Adrenal gland (tissue), 5 donors: ENCODE measurements around the gene NPFFR1.

Experiments
- CTCF ChIP-seq, 6 experiments: fragments of 450-650 bp in 4 of 6; fragments of 200-600 bp in 2 of 6; sonication (generic) in 1 of 6; IDR thresholded peaks; 1 replicate in 5 of 6; 2 replicates in 1 of 6; pipeline versions ENCODE4 v1.5.1 to v1.8.0; 2016 to 2021; ENCODE audit warnings: antibody characterized with exemption in 6 of 6, mild to moderate bottlenecking in 2 of 6, moderate library complexity in 1 of 6
- POLR2A ChIP-seq, 2 donors: fragments of 450-650 bp; IDR thresholded peaks; one replicate each; pipeline ENCODE4 v1.6.1; 2017; ENCODE audit warnings: antibody characterized with exemption in 2 of 2, mild to moderate bottlenecking in 2 of 2, moderate library complexity in 1 of 2
- donor health status: DM: no; HTN: no; CAD: no.

- TF ChIP-seq CTCF (IDR thresholded peaks at IDR 0.05) = peak in 4 of 6 experiments; percentile 17 to 25 (median 20)
- TF ChIP-seq POLR2A (IDR thresholded peaks at IDR 0.05) = no peak
These were observed 47.9 kb upstream of the NPFFR1 start for GRCh38 chr10:70331486-70332268.
